HEK293T (cell line): ENCODE results near the gene LTA4H.

Experiments
- HDGF ChIP-seq: fragments of 450-650 bp; IDR thresholded peaks from 2 replicates; pipeline ENCODE4 v1.6.1; 2017; ENCODE audit warnings: antibody characterized with exemption, borderline replicate concordance
- L3MBTL2 ChIP-seq: fragments of 450-650 bp; conservative IDR thresholded peaks from 2 replicates; pipeline ENCODE4 v1.6.1; 2016; ENCODE audit warnings: mild to moderate bottlenecking
- NFRKB ChIP-seq: fragments of 450-650 bp; IDR thresholded peaks from 2 replicates; pipeline ENCODE4 v1.6.1; 2016; ENCODE audit warnings: mild to moderate bottlenecking, moderate library complexity

GRCh38 chr12:96084624-96085023 lies 49.2 kb upstream of the LTA4H start:
- TF ChIP-seq HDGF: no peak
- TF ChIP-seq L3MBTL2: no peak
- no peak for TF ChIP-seq NFRKB
